ENCODE data around the gene GGT5.
"Not testable (repeated sequence)": the region's sequence is repeated elsewhere in the genome, so short reads cannot be mapped to it uniquely, and the experiment has no call there.

GGT5 gene

GRCh38 chr22:24232124-24232523 lies 12.8 kb downstream of the GGT5 start:
- no peak for DNase-seq

- no peak for DNase-seq
These were observed 13.2 kb downstream of the GGT5 start for GRCh38 chr22:24231706-24232105.

GRCh38 chr22:24230911-24231656 lies 13.8 kb downstream of the GGT5 start:
- peak; percentile 53 for DNase-seq

GRCh38 chr22:24225951-24226350 lies 18.9 kb downstream of the GGT5 start:
- DNase-seq: no peak

- DNase-seq: no peak
These were observed 19.8 kb downstream of the GGT5 start for GRCh38 chr22:24225044-24225601.

- no peak for DNase-seq
These were observed 20.4 kb downstream of the GGT5 start for GRCh38 chr22:24224468-24224867.

GRCh38 chr22:24219750-24220149 lies 25.1 kb downstream of the GGT5 start:
- no peak for DNase-seq

- no peak for DNase-seq
These were observed 27.5 kb downstream of the GGT5 start for GRCh38 chr22:24217384-24217783.

GRCh38 chr22:24216541-24217209 lies 28.2 kb downstream of the GGT5 start:
- DNase-seq: no peak

- DNase-seq: no peak
These were observed 30.2 kb downstream of the GGT5 start for GRCh38 chr22:24214467-24215285.

- not testable (repeated sequence) for DNase-seq
These were observed 31.8 kb downstream of the GGT5 start for GRCh38 chr22:24213111-24213510.

- not testable (repeated sequence) for DNase-seq
These were observed 33.2 kb downstream of the GGT5 start for GRCh38 chr22:24211716-24212115.

GRCh38 chr22:24210409-24210808 lies 34.5 kb downstream of the GGT5 start:
- DNase-seq: peak; percentile 36

GRCh38 chr22:24209687-24210086 lies 35.2 kb downstream of the GGT5 start:
- DNase-seq: no peak

GRCh38 chr22:24209016-24209415 lies 35.9 kb downstream of the GGT5 start:
- DNase-seq: no peak

GRCh38 chr22:24208012-24208749 lies 36.7 kb downstream of the GGT5 start:
- peak; percentile 99 for DNase-seq

- DNase-seq: peak; percentile 49
These were observed 37.4 kb downstream of the GGT5 start for GRCh38 chr22:24207264-24208011.

- DNase-seq: not testable (repeated sequence)
These were observed 38.2 kb downstream of the GGT5 start for GRCh38 chr22:24206460-24207263.

- peak; percentile 57 for DNase-seq
These were observed 39.3 kb downstream of the GGT5 start for GRCh38 chr22:24205438-24206195.

GRCh38 chr22:24203856-24204255 lies 41.0 kb downstream of the GGT5 start:
- DNase-seq: not testable (repeated sequence)
